AG04450 (cell line): ENCODE results near the gene FAM240A. TPM values are rescaled to one million over a fixed set of nuclear protein-coding genes. Genes with fewer than 3 reads are reported as not detected.

ENCODE experiments used
- CTCF ChIA-PET: fragments of 300-600, 350-600 bp; formaldehyde crosslinking; extraction: SDS; loops from one replicate; lab custom pipeline; 2022; ENCODE audit warnings: antibody characterized with exemption, inconsistent platforms; lab: Charles Lee
- POLR2A ChIA-PET: fragments of 350-600 bp; formaldehyde crosslinking; extraction: SDS; loops from one replicate; lab custom pipeline; 2021; ENCODE audit warnings: antibody characterized with exemption, inconsistent platforms; lab: Yijun Ruan, JAX
- DNase-seq: peaks from one replicate; pipeline ENCODE4 v3.0.0-alpha.2; 2011; ENCODE audit warnings: low read depth, low spot score
- H3K27ac ChIP-seq: one replicate; pipeline ENCODE4 v1.5.1; 2012; ENCODE audit warnings: low read depth, low read length, control low read depth
- H3K27me3 ChIP-seq: one replicate; pipeline ENCODE4 v1.6.0; 2012; ENCODE audit warnings: low read length; ENCODE audit not compliant: control insufficient read depth, insufficient read depth
- H3K4me3 ChIP-seq: 2 replicates; pipeline ENCODE4 v1.5.1; 2011; ENCODE audit warnings: mild to moderate bottlenecking, low read depth, low read length, control low read depth
- H3K9me3 ChIP-seq: 2 replicates; pipeline ENCODE4 v1.5.1; 2012; ENCODE audit warnings: low read length; ENCODE audit not compliant: control insufficient read depth, insufficient read depth
- polyA plus RNA-seq: library from polyadenylated mRNA; depleted of rRNA; stranded (reverse); fragments of >200 nt; gene quantifications from 2 replicates; pipeline ENCODE4 v1.2.3, GENCODE V29; 2011
- TF ChIP-seq, protein P1 (sequence below): IDR thresholded peaks from 2 replicates; pipeline ENCODE4 v1.5.1; 2011; ENCODE audit warnings: low read depth, low read length, control low read depth, inconsistent platforms

The FAM240A gene
- polyA plus RNA-seq, 1 experiment, result not detected

DNA sequence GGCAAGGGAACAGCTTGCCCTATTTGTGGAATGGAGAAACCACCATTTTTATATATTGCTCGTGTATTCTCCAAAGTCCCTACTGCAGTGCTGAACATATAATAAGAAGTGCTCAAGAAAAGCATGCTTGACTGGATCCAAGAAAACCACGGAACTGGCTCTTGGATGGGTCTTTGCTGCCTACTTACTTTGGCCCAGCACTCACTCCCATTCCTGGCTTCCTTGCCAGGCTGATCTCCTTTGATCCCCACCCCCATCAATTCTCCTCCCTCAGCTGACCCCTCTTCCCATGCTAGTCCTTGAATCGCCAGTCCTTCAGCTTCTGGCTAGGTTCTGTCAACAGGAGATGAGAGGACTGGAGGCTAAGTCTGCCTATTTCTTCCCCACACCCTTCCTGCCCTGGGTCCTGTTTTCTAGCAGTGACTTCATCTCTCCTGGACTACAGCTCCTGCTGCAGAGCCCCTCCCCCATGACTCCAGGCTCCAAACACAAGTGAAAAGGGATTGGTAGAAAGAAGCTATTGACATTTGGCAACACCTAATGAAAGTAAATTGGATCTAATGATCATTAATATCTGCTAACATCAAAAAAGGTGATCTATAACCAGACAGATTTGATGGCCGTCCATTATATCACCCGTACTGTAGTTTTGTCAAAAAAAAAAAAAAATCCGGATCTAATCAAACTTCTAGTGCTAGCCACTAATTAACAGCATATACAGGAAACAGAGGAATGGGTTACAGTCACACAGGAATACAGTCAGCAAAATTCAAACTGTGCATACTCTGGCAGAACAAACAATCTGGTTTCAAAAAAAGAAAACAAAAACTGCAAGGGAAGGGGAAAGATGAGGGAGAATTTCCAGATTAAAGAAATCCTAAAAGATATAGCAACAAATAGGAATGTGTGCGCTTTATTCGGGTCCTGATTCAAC, 7.8 kb downstream of the FAM240A start:
- POLR2A ChIA-PET, result no interaction called here
- DNase-seq, result no peak
- CTCF ChIA-PET, result interaction anchor here (1.7 kb wide), 1 partner anchor 131 kb away, joined by 4 read pairs; no protein-coding TSS in a partner anchor
- H3K9me3 ChIP-seq, result no peaks in the 10 kb centered on the region
- no peak overlapping the region for H3K4me3 ChIP-seq
- peaks cover 28% of the 10 kb centered on the region for H3K27me3 ChIP-seq
- no peak overlapping the region for H3K27ac ChIP-seq
- TF ChIP-seq, protein P1, sequence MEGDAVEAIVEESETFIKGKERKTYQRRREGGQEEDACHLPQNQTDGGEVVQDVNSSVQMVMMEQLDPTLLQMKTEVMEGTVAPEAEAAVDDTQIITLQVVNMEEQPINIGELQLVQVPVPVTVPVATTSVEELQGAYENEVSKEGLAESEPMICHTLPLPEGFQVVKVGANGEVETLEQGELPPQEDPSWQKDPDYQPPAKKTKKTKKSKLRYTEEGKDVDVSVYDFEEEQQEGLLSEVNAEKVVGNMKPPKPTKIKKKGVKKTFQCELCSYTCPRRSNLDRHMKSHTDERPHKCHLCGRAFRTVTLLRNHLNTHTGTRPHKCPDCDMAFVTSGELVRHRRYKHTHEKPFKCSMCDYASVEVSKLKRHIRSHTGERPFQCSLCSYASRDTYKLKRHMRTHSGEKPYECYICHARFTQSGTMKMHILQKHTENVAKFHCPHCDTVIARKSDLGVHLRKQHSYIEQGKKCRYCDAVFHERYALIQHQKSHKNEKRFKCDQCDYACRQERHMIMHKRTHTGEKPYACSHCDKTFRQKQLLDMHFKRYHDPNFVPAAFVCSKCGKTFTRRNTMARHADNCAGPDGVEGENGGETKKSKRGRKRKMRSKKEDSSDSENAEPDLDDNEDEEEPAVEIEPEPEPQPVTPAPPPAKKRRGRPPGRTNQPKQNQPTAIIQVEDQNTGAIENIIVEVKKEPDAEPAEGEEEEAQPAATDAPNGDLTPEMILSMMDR, result no peak

DNA sequence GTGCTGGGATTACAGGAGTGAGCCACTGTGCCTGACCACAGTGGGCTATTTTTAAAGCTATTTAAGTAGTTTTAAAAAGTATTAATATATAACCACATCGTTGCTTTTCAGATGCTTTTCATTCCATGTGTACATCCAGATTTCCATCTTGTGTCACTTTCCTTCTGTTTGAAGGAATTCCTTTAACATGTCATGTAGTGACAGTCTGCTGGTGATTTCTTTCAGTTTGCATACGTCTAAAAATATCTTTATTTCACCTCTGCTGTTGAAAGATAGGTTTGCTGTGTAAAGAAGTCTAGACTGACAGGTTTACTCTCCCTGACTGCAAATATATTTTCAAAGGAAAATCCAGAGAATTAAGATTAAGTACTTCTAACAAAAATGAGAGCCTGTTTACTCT, 12.2 kb downstream of the FAM240A start:
- peaks cover 8% of the 10 kb centered on the region for H3K27me3 ChIP-seq
- CTCF ChIA-PET, result interaction anchor here (2.4 kb wide), 1 partner anchor 136 kb away, joined by 26 read pairs; no protein-coding TSS in a partner anchor
- H3K27ac ChIP-seq, result no peak overlapping the region
- POLR2A ChIA-PET, result interaction anchor here (0.6 kb wide), 1 partner anchor 390 kb away, joined by 5 read pairs; no protein-coding TSS in a partner anchor
- no peak for DNase-seq
- no peaks in the 10 kb centered on the region for H3K9me3 ChIP-seq
- TF ChIP-seq, protein P1, result no peak
- no peak overlapping the region for H3K4me3 ChIP-seq

DNA sequence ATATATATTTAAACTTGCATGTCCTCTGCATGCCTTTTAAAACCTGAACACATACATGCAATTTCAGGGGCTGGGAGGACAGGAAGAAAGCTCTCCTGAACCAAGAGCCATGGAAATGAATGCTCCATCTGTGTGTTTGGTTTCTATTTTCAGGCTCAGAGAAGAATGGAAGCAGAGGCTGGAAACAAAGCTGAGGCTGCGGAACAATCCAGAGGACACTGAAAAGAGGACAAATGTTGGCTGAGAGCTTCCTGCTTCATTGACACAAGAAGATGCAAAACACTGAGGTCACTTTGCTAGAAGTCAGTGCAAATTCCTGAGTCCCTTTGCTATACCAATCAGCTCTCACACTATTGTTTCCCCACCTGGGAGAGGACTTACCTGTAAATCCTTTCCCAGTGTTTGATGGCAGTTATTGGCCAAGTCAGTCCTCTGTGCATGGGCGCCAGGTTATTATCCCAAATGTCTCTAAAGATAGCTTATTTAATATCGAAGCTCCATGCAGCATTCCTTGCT, 12.7 kb downstream of the FAM240A start:
- TF ChIP-seq, protein P1, result no peak
- POLR2A ChIA-PET, result no interaction called here

DNA sequence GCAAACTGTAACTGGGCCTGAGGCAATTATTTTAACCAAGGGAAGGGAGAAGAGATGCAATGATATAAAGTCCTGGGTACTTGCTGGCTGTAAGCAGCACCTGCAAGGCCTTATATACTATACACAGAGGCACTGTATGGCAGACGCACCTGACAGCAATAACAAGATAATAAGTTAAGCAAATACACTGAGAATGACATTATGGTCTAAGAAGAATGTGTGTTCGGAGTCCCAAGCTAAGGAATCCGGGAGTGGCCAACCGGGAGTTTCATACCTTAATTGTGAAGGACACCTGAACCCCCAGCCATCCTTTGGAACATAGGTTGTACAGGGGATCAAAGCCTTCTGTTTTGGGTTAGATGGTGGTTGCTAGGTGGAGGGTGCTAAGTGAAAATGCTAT, 13.7 kb downstream of the FAM240A start:
- Histone ChIP-seq H3K27me3 (peaks cover 8% of the 10 kb centered on the region), H3K9me3 (no peaks in the 10 kb centered on the region), H3K27ac (no peak overlapping the region), H3K4me3 (no peak overlapping the region)
- DNase-seq, result no peak
- TF ChIP-seq, protein P1, result no peak
- ChIA-PET CTCF (interaction anchor here (2.4 kb wide), 1 partner anchor 137 kb away, joined by 26 read pairs; no protein-coding TSS in a partner anchor), POLR2A (no interaction called here)

More for the DNA sequence above, 12.7 kb downstream of the FAM240A start:
- H3K27ac ChIP-seq, result no peak overlapping the region
- no peak for DNase-seq
- CTCF ChIA-PET, result interaction anchor here (2.4 kb wide), 1 partner anchor 136 kb away, joined by 26 read pairs; no protein-coding TSS in a partner anchor
- peaks cover 8% of the 10 kb centered on the region for H3K27me3 ChIP-seq
- no peaks in the 10 kb centered on the region for H3K9me3 ChIP-seq
- no peak overlapping the region for H3K4me3 ChIP-seq
